GM23338 (cell line): Measurements from ENCODE around the gene ERH. TPM values are rescaled to one million over a fixed set of nuclear protein-coding genes. Genes with fewer than 3 reads are reported as not detected.

Source experiments
- ATAC-seq: fragments of 200-7000 bp; cut with Tn5 transposase; 3 replicates; pipeline ENCODE4 v1.9.1; 2020
- DNase-seq: peaks from one replicate; pipeline ENCODE4 v3.0.0-alpha.2; 2015; ENCODE audit warnings: low spot score
- H2AFZ ChIP-seq: fragments of 200-600 bp; sonication (generic); 2 replicates; pipeline ENCODE4 v1.8.0; 2016; ENCODE audit warnings: antibody characterized with exemption, mild to moderate bottlenecking, moderate library complexity
- H3F3A ChIP-seq: fragments of 200-600 bp; sonication (generic); replicated peaks from 2 replicates; pipeline ENCODE4 v1.8.0; 2017; ENCODE audit warnings: antibody characterized with exemption, mixed run types, low read depth
- H3K27ac ChIP-seq: fragments of 200-600 bp; sonication (generic); 2 replicates; pipeline ENCODE4 v1.6.1; 2016; ENCODE audit warnings: low read depth
- H3K27me3 ChIP-seq: fragments of 200-600 bp; sonication (generic); 2 replicates; pipeline ENCODE4 v1.8.0; 2016; ENCODE audit warnings: mild to moderate bottlenecking, mixed run types, moderate library complexity; ENCODE audit not compliant: insufficient read depth
- H3K36me3 ChIP-seq: fragments of 200-600 bp; sonication (generic); 2 replicates; pipeline ENCODE4 v1.8.0; 2016; ENCODE audit warnings: mild to moderate bottlenecking; ENCODE audit not compliant: insufficient read depth
- H3K4me1 ChIP-seq: fragments of 200-600 bp; sonication (generic); 2 replicates; pipeline ENCODE4 v1.8.0; 2016; ENCODE audit warnings: mild to moderate bottlenecking, moderate library complexity; ENCODE audit not compliant: insufficient read depth
- H3K4me2 ChIP-seq: fragments of 200-600 bp; sonication (generic); 2 replicates; pipeline ENCODE4 v1.7.1; 2017; ENCODE audit warnings: mixed run types
- H3K4me3 ChIP-seq: fragments of 200-600 bp; sonication (generic); 2 replicates; pipeline ENCODE4 v1.6.1; 2016; ENCODE audit warnings: mixed run types
- H3K79me2 ChIP-seq: fragments of 200-600 bp; sonication (generic); replicated peaks from 2 replicates; pipeline ENCODE4 v1.8.0; 2017; ENCODE audit warnings: mild to moderate bottlenecking; ENCODE audit not compliant: insufficient read depth
- H3K9me2 ChIP-seq: fragments of 200-600 bp; sonication (generic); 2 replicates; pipeline ENCODE4 v1.8.0; 2017; ENCODE audit not compliant: insufficient read depth
- H4K20me1 ChIP-seq: fragments of 200-600 bp; sonication (generic); replicated peaks from 2 replicates; pipeline ENCODE4 v1.8.0; 2017; ENCODE audit warnings: mild to moderate bottlenecking; ENCODE audit not compliant: insufficient read depth
- H3K27ac Mint-ChIP-seq: 2 replicates; pipeline ENCODE4 v1.8.0; 2020; ENCODE audit warnings: inconsistent platforms, mild to moderate bottlenecking, moderate library complexity, mixed read lengths
- H3K27me3 Mint-ChIP-seq: 3 replicates; pipeline ENCODE4 v1.8.0; 2022; ENCODE audit warnings: low read depth, mild to moderate bottlenecking, moderate library complexity, mixed read lengths, inconsistent platforms; ENCODE audit not compliant: insufficient read depth, poor library complexity
- H3K36me3 Mint-ChIP-seq: 3 replicates; pipeline ENCODE4 v1.8.0; 2021; ENCODE audit warnings: low read depth, mild to moderate bottlenecking, inconsistent platforms, moderate library complexity, mixed read lengths
- H3K4me1 Mint-ChIP-seq: 3 replicates; pipeline ENCODE4 v1.8.0; 2020; ENCODE audit warnings: mild to moderate bottlenecking, inconsistent platforms, mixed read lengths
- H3K4me3 Mint-ChIP-seq: 3 replicates; pipeline ENCODE4 v1.8.0; 2021; ENCODE audit warnings: moderate library complexity, mild to moderate bottlenecking, inconsistent platforms, mixed read lengths
- H3K9me3 Mint-ChIP-seq: 3 replicates; pipeline ENCODE4 v1.8.0; 2020; ENCODE audit warnings: moderate library complexity, mild to moderate bottlenecking, inconsistent platforms, mixed read lengths
- CREB1 ChIP-seq: fragments of 250-450 bp; sonication (Bioruptor Pico); IDR thresholded peaks from 2 replicates; pipeline ENCODE4 v1.5.0; 2020; ENCODE audit warnings: low read depth, mild to moderate bottlenecking, moderate library complexity
- EZH2 ChIP-seq: fragments of 200-600 bp; sonication (generic); IDR thresholded peaks from one replicate; pipeline ENCODE4 v1.8.0; 2017; ENCODE audit warnings: antibody characterized with exemption, mild to moderate bottlenecking, low read depth; ENCODE audit not compliant: unreplicated experiment
- EZH2phosphoT487 ChIP-seq: fragments of 200-600 bp; sonication (generic); IDR thresholded peaks from one replicate; pipeline ENCODE4 v1.8.1; 2018; ENCODE audit warnings: antibody characterized with exemption; ENCODE audit not compliant: unreplicated experiment
- JUNB ChIP-seq: IDR thresholded peaks from one replicate; pipeline ENCODE4 v1.6.1; 2016; ENCODE audit warnings: antibody characterized with exemption; ENCODE audit not compliant: unreplicated experiment
- NANOG ChIP-seq: IDR thresholded peaks from 2 replicates; pipeline ENCODE4 v1.6.1; 2016; ENCODE audit warnings: antibody characterized with exemption, borderline replicate concordance
- POLR2AphosphoS5 ChIP-seq: IDR thresholded peaks from 2 replicates; pipeline ENCODE4 v1.6.1; 2016; ENCODE audit warnings: antibody characterized with exemption, low read depth
- STAT1 ChIP-seq: IDR thresholded peaks from one replicate; pipeline ENCODE4 v1.6.1; 2016; ENCODE audit warnings: antibody characterized with exemption; ENCODE audit not compliant: unreplicated experiment
- ZNF114 ChIP-seq: fragments of 250-450 bp; sonication (Bioruptor Pico); IDR thresholded peaks from 2 replicates; pipeline ENCODE4 v1.5.0; 2020; ENCODE audit warnings: mild to moderate bottlenecking, moderate library complexity
- ZNF331 ChIP-seq: fragments of 250-450 bp; sonication (Bioruptor Pico); IDR thresholded peaks from 2 replicates; pipeline ENCODE4 v1.5.0; 2020; ENCODE audit warnings: low read depth, mild to moderate bottlenecking, moderate library complexity
- polyA plus RNA-seq: library from polyadenylated mRNA; unstranded; fragments of >200 nt; fragmentation: Nextera tagmentation; extraction: Ambion mirVana; gene quantifications from 2 replicates; pipeline ENCODE4 v1.2.1, GENCODE V29; 2016
- total RNA-seq: library from RNA; depleted of rRNA; stranded (reverse); fragments of >200 nt; shearing (Covaris generic); gene quantifications from 2 replicates; pipeline ENCODE4 v1.2.3, GENCODE V29; 2014
- TF ChIP-seq, protein P1 (sequence below): IDR thresholded peaks from one replicate; pipeline ENCODE4 v1.6.1; 2018; ENCODE audit warnings: antibody characterized with exemption; ENCODE audit not compliant: unreplicated experiment
- TF ChIP-seq, protein P2 (sequence below): IDR thresholded peaks from 2 replicates; pipeline ENCODE4 v1.6.1; 2016; ENCODE audit warnings: antibody characterized with exemption

Gene ERH
- total and polyA plus RNA-seq, 2 experiments from 2014 or later = 188 to 545 TPM

DNA sequence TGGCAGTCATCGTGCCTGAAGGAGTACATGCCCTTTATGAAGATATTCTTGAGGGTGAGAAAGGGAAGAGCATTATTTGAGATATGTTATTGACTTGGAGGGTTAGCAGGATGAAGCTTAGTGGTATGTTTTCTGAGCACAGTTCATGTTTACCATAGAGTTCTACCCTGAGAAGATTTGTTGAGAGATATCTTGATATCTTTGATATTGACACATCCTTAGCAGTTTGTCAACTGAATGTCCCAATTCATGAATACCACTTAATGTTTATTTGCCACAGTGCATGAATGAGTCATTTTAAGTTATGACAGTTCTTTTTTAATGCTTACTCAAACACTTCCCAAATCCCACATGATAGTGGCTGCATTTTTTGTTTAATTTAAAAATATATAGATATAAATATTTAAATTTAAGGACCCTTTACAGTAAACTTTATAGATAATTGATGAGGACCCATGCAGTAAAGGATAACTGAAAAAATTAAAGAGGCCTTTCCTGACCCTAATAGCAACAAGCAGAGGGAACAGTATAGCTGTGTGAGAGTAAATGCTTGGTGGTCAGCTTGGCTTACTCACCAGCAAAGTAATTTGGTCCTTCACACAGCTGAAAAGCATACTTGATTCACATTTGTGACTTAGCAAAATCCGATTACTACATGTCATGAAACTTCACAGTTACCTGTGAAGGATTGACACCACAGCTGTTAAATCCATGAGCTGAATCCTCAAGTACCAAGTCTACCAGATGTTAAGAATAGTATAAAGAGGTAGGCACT lies 26.2 kb upstream of the ERH start:
- no peak overlapping the region for H3K27ac ChIP-seq
- H3K79me2 ChIP-seq = peaks cover 38% of the 10 kb centered on the region
- DNase-seq = no peak
- Mint-ChIP-seq H3K9me3 (peaks cover 21% of the 10 kb centered on the region), H3K36me3 (peaks cover 46% of the 10 kb centered on the region), H3K27me3 (no peaks in the 10 kb centered on the region), H3K4me1 (no peaks in the 10 kb centered on the region), H3K4me3 (no peak overlapping the region), H3K27ac (no peak overlapping the region)
- no peaks in the 10 kb centered on the region for H3K9me2 ChIP-seq
- no peak for ATAC-seq
- no peaks in the 10 kb centered on the region for H3K27me3 ChIP-seq
- no peak overlapping the region for H3K4me2 ChIP-seq
- no peak overlapping the region for H2AFZ ChIP-seq
- H3K4me3 ChIP-seq = no peak overlapping the region
- H4K20me1 ChIP-seq = peaks cover 6% of the 10 kb centered on the region
- no peaks in the 10 kb centered on the region for H3K4me1 ChIP-seq
- no peaks in the 10 kb centered on the region for H3F3A ChIP-seq
- TF ChIP-seq, protein P1, sequence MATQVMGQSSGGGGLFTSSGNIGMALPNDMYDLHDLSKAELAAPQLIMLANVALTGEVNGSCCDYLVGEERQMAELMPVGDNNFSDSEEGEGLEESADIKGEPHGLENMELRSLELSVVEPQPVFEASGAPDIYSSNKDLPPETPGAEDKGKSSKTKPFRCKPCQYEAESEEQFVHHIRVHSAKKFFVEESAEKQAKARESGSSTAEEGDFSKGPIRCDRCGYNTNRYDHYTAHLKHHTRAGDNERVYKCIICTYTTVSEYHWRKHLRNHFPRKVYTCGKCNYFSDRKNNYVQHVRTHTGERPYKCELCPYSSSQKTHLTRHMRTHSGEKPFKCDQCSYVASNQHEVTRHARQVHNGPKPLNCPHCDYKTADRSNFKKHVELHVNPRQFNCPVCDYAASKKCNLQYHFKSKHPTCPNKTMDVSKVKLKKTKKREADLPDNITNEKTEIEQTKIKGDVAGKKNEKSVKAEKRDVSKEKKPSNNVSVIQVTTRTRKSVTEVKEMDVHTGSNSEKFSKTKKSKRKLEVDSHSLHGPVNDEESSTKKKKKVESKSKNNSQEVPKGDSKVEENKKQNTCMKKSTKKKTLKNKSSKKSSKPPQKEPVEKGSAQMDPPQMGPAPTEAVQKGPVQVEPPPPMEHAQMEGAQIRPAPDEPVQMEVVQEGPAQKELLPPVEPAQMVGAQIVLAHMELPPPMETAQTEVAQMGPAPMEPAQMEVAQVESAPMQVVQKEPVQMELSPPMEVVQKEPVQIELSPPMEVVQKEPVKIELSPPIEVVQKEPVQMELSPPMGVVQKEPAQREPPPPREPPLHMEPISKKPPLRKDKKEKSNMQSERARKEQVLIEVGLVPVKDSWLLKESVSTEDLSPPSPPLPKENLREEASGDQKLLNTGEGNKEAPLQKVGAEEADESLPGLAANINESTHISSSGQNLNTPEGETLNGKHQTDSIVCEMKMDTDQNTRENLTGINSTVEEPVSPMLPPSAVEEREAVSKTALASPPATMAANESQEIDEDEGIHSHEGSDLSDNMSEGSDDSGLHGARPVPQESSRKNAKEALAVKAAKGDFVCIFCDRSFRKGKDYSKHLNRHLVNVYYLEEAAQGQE = no peak
- no peak for TF ChIP-seq EZH2
- no peak for TF ChIP-seq STAT1
- no peak for TF ChIP-seq JUNB
- no peak for TF ChIP-seq CREB1 (CRISPR knock-in tag)
- TF ChIP-seq NANOG = no peak
- no peak for TF ChIP-seq ZNF331 (CRISPR knock-in tag)
- no peak for TF ChIP-seq EZH2phosphoT487
- peaks cover 6% of the 10 kb centered on the region; the same call in 1 of the 2 replicates for H3K36me3 ChIP-seq

DNA sequence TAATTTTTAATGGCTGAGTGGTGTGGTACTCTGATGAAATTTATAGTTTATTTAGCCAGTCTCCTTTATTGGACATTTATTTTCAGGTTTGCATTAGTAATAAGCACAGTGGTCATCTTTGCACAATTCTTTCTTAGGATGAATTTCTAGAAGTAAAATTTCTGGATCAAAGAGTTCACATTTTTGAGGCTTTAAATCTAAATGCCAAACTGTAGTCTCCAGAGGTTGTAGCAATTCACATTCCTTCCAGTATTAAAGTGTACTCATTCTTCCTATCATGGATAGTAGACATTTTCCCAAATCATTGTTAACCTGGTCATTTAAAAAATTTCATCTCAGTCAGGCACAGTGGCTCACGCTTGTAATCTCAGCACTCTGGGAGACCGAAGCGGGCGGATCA lies 25.2 kb upstream of the ERH start:
- H3K9me2 ChIP-seq = no peaks in the 10 kb centered on the region
- H3K4me3 ChIP-seq = no peak overlapping the region
- H3K4me1 ChIP-seq = no peaks in the 10 kb centered on the region
- H3K4me2 ChIP-seq = no peak overlapping the region
- H3K27me3 Mint-ChIP-seq = no peaks in the 10 kb centered on the region
- H3K36me3 Mint-ChIP-seq = peaks cover 44% of the 10 kb centered on the region
- no peaks in the 10 kb centered on the region for H3K4me1 Mint-ChIP-seq
- H3K27ac Mint-ChIP-seq = no peak overlapping the region
- H3K4me3 Mint-ChIP-seq = no peak overlapping the region
- ATAC-seq (no peak), DNase-seq (no peak)
- H3F3A ChIP-seq = no peaks in the 10 kb centered on the region
- H3K79me2 ChIP-seq = peaks cover 48% of the 10 kb centered on the region
- no peak overlapping the region for H2AFZ ChIP-seq
- peaks cover 21% of the 10 kb centered on the region for H3K9me3 Mint-ChIP-seq
- no peak overlapping the region for H3K27ac ChIP-seq
- peaks cover 6% of the 10 kb centered on the region; the same call in 1 of the 2 replicates for H4K20me1 ChIP-seq
- no peaks in the 10 kb centered on the region for H3K27me3 ChIP-seq
- peaks cover 6% of the 10 kb centered on the region; the same call in 1 of the 2 replicates for H3K36me3 ChIP-seq
- TF ChIP-seq NANOG = no peak
- TF ChIP-seq ZNF114 (CRISPR knock-in tag) = no peak
- TF ChIP-seq, protein P2, sequence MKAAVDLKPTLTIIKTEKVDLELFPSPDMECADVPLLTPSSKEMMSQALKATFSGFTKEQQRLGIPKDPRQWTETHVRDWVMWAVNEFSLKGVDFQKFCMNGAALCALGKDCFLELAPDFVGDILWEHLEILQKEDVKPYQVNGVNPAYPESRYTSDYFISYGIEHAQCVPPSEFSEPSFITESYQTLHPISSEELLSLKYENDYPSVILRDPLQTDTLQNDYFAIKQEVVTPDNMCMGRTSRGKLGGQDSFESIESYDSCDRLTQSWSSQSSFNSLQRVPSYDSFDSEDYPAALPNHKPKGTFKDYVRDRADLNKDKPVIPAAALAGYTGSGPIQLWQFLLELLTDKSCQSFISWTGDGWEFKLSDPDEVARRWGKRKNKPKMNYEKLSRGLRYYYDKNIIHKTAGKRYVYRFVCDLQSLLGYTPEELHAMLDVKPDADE = no peak
- no peak for TF ChIP-seq ZNF331 (CRISPR knock-in tag)
- no peak for TF ChIP-seq CREB1 (CRISPR knock-in tag)
- TF ChIP-seq, protein P1 = no peak
- TF ChIP-seq EZH2 = no peak
- no peak for TF ChIP-seq EZH2phosphoT487
- TF ChIP-seq POLR2AphosphoS5 = no peak
- TF ChIP-seq JUNB = no peak
